GM12874 (cell line): ENCODE results near the gene ACADS.

ENCODE experiments used
- TF ChIP-seq, protein P1 (sequence below): IDR thresholded peaks from 2 replicates; pipeline ENCODE4 v1.5.1; 2011; ENCODE audit warnings: low read depth, mild to moderate bottlenecking, control low read depth, low read length, moderate library complexity; ENCODE audit not compliant: insufficient read depth

ACADS gene

DNA sequence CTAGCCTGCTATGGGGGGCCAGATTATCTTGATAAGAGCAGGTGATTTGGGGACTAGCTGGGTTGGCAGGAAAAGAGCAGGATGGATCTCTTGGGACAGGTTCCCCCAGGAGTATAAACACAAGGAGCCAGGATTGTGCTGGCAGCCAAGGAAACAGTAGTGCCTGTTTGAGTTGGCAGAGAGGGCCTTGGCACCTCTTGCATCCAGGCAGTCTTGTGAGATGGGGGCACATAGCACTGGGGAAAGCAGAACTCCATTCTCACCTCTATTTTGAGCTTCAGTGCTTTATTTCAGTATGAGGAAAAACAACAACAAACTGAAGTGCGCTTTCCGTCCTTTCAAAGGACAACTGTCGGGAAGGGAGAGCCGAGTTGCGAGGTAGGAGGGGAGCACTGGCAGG is 24.7 kb upstream of the ACADS start:
- TF ChIP-seq, protein P1, sequence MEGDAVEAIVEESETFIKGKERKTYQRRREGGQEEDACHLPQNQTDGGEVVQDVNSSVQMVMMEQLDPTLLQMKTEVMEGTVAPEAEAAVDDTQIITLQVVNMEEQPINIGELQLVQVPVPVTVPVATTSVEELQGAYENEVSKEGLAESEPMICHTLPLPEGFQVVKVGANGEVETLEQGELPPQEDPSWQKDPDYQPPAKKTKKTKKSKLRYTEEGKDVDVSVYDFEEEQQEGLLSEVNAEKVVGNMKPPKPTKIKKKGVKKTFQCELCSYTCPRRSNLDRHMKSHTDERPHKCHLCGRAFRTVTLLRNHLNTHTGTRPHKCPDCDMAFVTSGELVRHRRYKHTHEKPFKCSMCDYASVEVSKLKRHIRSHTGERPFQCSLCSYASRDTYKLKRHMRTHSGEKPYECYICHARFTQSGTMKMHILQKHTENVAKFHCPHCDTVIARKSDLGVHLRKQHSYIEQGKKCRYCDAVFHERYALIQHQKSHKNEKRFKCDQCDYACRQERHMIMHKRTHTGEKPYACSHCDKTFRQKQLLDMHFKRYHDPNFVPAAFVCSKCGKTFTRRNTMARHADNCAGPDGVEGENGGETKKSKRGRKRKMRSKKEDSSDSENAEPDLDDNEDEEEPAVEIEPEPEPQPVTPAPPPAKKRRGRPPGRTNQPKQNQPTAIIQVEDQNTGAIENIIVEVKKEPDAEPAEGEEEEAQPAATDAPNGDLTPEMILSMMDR: no peak

DNA sequence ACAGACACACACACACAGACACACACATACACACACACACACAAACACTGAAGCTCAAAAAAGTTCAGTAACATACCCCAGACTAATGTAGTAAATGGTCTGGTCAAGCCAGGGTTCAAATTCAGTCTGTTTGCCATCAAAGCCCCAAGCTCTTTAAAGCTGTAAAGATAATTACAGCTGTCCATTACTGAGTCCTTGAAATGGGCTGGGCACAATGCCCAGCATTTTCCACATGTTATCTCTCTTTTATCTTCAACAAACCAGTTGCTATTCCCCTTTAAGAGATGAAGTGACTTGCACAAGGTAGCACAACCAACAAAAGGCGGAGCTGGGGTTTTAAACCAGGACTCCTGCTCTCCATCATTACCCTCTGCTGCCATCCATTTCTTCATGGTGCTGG is 23.0 kb upstream of the ACADS start:
- TF ChIP-seq, protein P1: no peak

DNA sequence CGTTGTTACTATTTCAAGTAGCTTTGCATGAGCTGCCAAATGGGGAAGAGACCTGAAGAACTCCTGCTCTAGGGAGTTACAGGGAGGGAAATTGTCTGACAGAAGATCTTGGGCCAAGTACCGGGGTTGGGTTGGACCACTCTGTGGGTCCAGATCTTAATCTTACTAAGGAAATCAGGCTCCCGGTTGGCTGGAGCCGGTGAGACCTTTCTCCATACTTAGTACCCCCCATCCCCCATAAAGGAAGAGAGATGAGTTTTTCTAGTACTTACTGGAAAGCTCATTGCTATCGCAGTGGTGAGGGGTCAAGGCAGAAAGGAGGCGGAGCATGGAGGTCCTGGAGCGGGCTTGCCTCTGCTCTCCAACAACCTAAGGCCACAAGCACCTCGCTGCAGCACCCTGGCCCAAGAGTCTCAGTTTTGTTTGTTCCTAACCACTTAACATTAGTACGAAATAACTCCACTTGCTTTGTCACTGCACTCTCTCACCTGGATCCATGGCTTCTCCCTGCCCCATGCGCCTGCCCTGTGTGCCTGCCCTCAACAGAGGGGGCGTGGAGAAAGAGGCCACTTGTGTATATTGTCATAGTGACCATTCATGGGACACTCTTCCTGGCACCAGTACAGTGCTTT is 22.2 kb upstream of the ACADS start:
- TF ChIP-seq, protein P1: no peak

DNA sequence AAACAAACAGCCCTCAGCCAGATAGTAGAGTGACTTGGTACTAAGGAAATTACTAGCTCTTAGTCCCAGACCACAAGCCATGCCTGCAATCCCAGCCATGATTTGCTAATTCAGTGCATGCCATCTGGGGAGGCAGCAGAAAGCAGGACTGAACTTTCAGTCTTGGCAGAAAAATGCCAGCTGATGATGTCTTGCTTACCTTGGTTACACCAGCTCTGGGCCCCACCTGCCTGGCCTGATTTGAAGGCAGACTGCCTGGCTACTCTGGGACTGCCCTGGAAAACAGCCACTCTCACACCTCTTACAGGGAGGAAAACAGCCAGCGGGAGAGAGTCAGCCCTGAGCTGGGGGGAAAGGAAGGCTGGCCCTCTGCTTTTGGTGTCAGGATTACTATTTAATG is 20.0 kb upstream of the ACADS start:
- TF ChIP-seq, protein P1: no peak

DNA sequence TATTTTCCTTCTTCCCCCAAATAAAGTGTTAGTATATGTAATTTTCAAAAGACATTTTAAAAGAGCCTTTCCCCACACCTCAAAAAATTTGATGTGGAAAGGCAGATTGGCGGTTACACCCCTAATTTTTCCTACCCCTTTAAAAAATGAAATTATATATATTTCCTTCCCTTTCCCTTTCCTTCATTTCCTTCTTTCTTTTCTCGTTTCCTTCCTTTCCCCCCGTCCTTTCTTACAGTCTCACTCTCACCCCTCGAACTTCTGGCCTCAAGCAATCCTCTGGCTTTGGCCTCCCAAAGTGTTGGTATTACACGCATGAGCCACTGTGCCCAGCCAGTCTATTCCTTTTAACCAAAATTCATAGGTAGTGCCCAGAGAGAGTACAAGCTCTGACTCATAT is 19.6 kb upstream of the ACADS start:
- TF ChIP-seq, protein P1: no peak

DNA sequence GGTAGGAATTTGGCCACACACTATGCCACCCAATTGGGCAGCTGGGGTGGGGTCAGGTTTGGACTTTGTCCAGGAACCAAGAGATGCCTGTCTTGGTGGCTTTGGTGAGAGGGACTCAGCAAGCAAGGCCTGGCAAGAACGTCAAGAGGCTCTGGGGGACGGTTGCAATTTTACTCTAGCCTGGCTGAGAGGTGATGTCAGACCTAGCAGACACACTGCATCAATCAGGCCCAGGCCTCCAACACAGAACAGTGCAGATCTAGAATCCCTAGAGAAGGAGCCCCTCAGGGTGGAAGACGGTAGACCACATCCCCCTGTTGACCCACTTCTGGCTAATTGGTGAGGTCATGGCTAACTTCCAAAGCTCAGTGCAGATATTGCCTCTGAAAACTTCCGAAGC is 17.0 kb upstream of the ACADS start:
- TF ChIP-seq, protein P1: no peak

DNA sequence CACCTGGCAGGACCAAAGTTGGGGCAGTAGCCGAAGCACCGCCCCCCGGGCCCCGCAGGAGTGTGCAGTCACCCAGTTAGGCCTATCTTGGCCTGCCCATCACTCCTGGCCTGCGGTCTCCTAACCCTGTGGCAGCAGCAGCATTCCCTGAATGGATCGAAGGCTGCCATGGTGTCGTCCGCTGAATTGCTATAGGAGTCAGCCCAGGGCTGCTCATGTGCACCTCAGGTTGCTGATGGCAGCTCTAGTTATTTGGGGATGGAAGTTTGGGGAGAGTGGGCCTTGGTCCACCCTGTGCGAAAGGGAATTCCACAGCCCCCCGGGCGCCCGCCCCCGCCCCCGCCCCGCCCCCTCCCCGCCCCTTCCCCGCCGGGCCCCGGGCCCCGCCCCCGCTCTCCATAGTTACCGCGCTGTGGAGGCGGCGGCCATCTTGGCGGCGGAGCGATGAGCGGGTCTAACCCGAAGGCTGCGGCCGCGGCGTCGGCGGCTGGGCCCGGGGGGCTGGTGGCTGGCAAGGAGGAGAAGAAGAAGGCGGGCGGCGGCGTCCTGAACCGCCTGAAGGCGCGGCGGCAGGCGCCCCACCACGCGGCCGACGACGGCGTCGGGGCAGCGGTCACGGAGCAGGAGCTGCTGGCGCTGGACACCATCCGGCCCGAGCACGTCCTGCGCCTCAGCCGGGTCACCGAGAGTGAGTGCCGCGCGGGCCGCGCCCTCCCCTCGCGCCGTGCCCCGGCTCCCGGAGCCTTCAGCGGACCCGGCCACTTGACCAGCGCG is 15.4 kb upstream of the ACADS start, which contains the start of gene UNC119B:
TSS of gene UNC119B (plus strand) at position 428 of the 774 bp plus-strand sequence. CDS start at position 445, 17 bp downstream.
- TF ChIP-seq, protein P1: no peak
